GM03348 (cell line): ENCODE data around the gene SEC16A.
A peak's percentile ranks its signal among the peaks of the same experiment; 100 is the strongest.

Source experiments
- DNase-seq: peaks from one replicate; pipeline ENCODE4 v3.0.0; 2012; ENCODE audit warnings: low spot score

Gene SEC16A

DNA sequence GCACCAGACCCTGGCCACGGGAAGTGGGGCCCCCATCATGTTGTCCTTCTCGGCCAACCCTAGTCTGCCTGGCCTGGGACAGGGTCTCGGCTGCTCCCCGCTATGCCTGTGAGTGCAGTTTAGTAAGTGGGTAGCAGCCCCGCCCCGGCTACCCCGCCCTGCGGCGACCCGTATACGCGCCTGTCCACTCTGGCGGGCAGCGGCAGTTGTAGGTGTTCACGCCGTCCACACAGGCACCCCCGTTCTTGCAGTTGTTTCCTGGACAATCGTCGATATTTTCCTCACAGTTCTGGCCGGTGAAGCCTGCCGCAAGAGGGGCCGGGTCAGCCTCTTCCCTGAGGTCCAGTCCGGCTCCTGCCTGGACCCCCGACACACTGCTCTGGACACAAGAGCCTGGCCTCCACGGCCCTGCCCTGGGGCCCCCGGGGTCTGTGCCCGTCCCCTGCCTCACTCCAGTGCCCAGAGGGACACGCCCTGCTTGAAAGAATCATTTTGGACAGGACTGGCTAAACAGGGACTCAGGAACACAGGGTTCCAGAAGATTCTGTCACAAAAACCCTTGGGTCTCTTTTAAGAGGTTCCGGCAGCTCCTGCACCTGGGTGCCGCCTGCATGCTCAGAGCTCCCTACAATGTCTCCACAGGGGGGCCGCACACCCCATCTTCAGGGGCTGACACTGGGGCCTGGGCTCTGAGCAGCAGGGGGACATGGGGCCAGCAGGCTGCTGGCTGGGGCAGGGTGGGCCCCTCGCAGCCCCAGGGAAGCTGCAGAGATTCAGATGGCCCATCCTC, 36.6 kb upstream of the SEC16A start:
- DNase-seq, result no peak

- DNase-seq, result no peak
Measured at GRCh38 chr9:136518623-136519022, 35.8 kb upstream of the SEC16A start.

GRCh38 chr9:136517950-136518349, 35.1 kb upstream of the SEC16A start:
- DNase-seq, result no peak

GRCh38 chr9:136517012-136517743, 34.3 kb upstream of the SEC16A start:
- DNase-seq, result no peak

DNA sequence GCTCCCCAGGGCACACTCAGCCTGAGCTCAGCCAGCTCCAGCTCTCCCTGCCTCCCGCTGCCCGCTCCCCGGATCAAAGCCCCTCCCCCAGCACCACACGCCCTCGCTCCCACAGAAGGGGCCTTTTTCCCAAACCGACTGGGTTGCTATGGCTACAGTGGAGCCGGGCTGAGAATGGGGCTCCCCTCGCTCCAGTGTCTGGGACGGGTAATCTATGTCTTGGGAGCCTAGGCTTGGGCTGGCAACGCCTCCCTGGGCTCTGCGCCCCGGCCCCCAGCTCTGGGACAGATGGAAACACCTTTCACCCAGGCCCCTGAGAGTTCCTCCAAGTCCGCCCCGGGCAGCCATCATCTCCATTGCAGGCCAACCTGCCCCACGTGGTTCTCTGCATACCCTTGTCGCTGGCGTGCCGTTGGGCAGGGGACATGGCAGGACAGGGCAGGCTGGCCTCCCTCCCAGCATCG, 33.4 kb upstream of the SEC16A start:
- no peak for DNase-seq

GRCh38 chr9:136515276-136515675, 32.4 kb upstream of the SEC16A start:
- no peak for DNase-seq

DNA sequence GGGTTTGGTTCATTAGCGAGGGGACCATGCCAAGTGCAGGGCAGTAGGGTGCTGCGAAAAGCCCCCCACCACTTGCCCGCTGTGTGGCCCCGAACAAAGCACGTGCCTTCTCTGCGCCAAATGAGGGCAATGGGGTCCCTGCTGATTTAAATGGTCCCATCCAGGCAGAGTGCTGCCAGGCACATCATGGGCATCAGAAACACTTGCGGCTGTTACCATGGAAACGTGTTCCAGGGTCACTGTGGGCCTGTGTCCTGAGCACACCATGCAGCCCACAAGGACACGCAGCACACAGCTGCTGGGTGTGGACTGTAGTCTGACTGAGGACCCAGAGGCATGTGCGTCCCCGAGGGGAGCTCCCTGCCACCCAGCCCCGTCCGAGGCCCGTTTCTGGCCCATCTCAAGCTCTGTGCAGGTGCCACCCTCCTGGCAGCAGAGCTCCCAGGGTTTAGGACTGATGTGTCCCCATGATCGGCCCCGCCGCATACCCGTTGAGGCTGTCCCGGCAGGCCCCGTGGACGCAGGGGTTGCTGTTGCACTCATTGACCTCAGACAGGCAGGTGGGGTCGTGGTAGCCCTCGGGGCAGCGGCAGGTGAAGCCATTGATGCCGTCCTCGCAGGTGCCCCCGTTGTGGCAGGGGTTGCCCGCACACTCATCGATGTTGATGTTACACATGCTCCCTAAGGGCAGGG, 31.3 kb upstream of the SEC16A start:
- DNase-seq, result no peak

GRCh38 chr9:136513191-136513590, 30.4 kb upstream of the SEC16A start:
- no peak for DNase-seq

DNA sequence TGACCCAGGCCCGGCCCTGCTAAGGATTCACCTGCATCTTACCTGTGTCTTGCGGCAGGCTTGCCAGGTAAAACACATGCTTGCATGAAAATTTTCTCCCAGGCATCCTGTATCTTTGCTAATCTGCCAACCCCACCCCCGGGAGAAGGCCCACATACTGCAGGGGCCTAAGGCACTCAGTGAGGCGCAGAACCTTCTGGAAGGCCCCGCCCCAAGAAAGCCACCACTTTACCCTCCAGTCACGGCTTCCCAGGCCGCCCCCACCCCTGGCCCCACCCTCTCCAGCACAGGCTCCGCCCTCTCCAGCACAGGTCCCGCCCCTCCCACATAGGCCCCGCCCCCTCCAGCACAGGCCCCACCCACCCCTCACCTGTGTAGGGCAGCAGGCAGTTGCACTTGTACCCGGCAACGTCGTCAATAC, 29.8 kb upstream of the SEC16A start:
- peak; percentile 60 for DNase-seq

DNA sequence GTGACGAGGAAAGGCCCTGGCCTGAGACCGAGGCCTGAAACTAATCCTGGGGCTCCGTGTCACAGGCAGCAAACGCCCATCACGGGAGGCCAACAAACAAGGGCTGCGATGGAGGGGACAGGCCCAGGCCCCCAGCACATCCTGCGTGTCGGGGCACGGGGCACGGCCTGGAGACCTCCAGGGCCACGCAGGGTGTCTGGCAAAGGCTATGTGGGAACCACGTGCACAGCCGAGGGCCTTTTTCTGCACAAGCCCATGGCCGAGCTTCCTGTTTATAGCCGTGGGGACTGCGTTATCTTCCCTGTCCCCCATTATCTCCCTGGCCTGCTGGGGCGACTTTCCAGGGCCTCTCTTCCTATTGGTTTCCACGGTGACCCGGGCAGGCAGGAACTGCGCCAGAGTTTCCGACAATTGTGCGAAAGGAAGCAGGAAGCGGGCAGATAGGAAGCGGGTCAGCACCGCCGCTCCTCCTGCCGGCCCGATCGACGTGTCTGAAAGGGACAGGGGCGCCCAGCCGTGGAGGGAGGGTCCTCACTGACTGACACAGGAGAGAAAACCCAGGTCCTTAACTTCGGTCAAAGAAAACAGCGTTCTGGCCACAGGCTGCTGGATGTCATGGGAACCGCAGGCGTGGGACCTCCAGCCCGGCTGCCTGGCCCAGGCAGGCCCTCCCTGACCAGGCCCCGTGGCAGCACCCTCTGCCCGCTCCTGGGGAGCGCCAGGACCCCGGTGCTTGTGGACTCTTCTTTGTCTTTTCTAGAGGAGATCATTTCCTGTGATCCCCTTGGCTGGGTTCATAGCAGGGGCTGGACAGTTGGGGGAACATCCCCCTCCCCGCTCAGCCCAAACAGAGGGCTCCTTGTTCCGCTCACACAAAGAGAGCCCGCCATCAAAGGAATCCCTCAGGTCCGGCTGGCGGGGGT, 29.1 kb upstream of the SEC16A start:
- DNase-seq, result no peak

GRCh38 chr9:136511144-136511669, 28.4 kb upstream of the SEC16A start:
- no peak for DNase-seq

- no peak for DNase-seq
Measured at GRCh38 chr9:136510561-136510960, 27.7 kb upstream of the SEC16A start.

- DNase-seq, result no peak
Measured at GRCh38 chr9:136509549-136509948, 26.7 kb upstream of the SEC16A start.

DNA sequence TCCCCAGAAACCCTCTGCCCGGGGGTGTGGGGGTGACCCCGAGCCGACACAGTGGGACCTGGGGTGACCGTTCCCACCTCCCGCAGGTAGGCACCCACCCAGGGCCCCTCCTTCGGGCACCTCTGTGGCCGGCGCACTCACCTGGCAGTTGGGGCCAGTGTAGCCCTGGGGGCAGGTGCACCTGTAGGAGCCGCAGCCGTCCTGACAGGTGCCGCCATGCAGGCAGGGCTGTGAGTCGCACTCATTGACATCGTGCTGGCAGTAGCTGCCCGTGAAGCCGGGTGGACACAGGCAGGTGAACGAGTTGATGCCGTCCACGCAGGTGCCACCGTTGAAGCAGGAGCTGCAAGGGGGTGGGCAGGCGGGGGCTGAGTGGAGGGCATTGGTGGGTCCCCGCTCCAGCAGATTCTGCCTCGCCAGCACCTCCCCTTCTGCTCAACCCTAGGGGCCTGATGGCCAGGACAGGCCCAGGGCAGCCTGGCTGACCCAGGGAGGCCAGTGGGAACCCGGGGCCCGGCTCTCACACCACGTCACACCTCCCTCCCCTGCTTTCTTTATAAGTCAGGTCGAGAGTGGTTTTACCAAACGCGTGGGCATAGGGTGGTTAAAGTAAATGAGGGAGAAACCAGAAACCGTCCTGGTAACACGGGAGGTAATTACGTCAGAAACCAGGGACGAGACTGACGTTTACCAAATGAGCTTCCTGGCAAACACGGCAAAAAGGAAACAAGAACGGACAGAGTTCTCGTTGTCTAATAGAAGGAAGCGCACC, 26.1 kb upstream of the SEC16A start:
- no peak for DNase-seq

GRCh38 chr9:136507992-136508375, 25.1 kb upstream of the SEC16A start:
- DNase-seq, result no peak

GRCh38 chr9:136507221-136507991, 24.6 kb upstream of the SEC16A start:
- no peak for DNase-seq

GRCh38 chr9:136506425-136506824, 23.6 kb upstream of the SEC16A start:
- DNase-seq, result no peak

DNA sequence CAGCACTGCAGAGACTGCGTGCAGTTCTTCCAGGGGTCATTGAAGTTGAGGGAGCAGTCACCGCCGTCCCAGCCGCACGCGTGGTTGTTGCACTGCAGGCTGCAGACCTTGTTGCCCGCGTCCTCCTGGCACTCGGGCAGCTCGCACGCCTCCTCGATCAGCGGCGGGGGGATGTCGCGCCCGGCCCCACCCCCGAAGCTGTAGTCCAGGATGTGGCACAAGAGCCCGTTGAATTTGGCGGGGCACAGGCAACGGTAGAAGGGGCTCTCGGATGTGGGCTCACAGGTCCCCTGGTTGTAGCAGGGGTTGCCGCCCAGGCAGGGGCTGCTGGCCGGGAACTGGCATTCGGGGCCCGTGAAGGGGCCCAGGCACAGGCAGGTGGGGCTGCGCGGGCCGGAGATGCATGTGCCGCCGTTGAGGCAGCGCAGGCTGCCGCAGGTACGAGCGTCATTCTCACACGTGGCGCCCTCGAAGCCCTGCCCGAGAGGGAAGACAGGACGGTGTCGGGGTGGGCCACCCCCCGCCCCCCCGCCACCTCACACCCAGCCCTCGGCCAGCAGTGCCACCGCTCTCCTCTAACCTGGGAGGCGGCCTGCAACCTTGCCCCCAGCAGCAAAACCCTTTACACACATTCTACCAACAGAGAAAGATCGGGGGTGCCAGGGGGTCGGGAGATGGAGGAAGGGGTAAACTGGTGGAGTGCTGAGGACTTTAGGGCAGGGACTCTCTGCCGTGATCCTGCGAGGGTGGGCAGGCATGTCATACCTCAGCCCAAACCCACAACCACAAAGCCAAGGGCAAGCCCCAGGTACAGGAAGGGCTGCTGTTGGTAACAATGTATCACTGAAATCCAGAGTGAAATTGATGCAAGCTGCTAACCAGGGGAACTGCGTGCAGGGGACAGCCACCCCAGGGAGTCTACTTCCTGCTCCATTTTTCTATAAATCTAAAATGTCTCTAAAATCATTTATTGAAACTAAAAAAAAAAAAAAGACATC, 22.9 kb upstream of the SEC16A start:
- DNase-seq, result no peak
